Left cardiac atrium (tissue), 4 donors: Measurements from ENCODE around the gene TGFBI. TPM values are rescaled to one million over a fixed set of nuclear protein-coding genes. Genes with fewer than 3 reads are reported as not detected.

ENCODE experiments used
- ATAC-seq, 2 donors: fragments of 200-7000 bp; cut with Tn5 transposase; one replicate each; pipeline ENCODE4 v1.9.1; 2020; ENCODE audit warnings: mild to moderate bottlenecking in 2 of 2, moderate library complexity in 2 of 2
- DNase-seq: peaks from one replicate; pipeline ENCODE4 v3.0.0-alpha.2; 2020
- intact Hi-C, 2 donors: fragments of 100-400 bp; cut with DNase I; formaldehyde crosslinking; loops; one replicate each; pipeline versions ENCODE4 v1.14.1 to v1.15.1; 2022 to 2023
- total RNA-seq, 2 donors: library from RNA; stranded (reverse); fragmentation: NEBNext Ultra II Directional; extraction: Animal tissue kit (Norgen Biotek cat#: 25700); gene quantifications; one replicate each; pipeline ENCODE4 v1.2.1, GENCODE V29; 2021
- donor health status: DM: no; HTN: yes; CAD: no.
- donor health status: DM: no; HTN: yes; CAD: no; lungs with severe emphysema.
- donor health status: DM: yes; HTN: yes; CAD: no.
- donor health status: Dilated cardiomyopathy.

Gene TGFBI
- total RNA-seq, 2 donors from 2014 or later: 79.7 to 130 TPM

GRCh38 chr5:136056771-136057335 is 28.1 kb downstream of the TGFBI start:
- no peak for ATAC-seq
- intact Hi-C loops: no loop called here
- DNase-seq: no peak

GRCh38 chr5:136057401-136058038 is 28.7 kb downstream of the TGFBI start:
- no peak for DNase-seq

GRCh38 chr5:136058039-136058971 is 29.5 kb downstream of the TGFBI start:
- DNase-seq (peak; percentile 74), ATAC-seq (peak; percentile 58 to 89)
- intact Hi-C loops: no loop called here

More at GRCh38 chr5:136057401-136058038, 28.7 kb downstream of the TGFBI start:
- intact Hi-C loops: no loop called here
- no peak for ATAC-seq

GRCh38 chr5:136058972-136059354 is 30.2 kb downstream of the TGFBI start:
- intact Hi-C loops: no loop called here
- no peak for ATAC-seq

GRCh38 chr5:136060963-136061362 is 32.2 kb downstream of the TGFBI start:
- DNase-seq (no peak), ATAC-seq (no peak)
- intact Hi-C loops: loop anchor here in 1 of 2 donors (10.0 kb wide), 3 partner anchors 86 to 116 kb away; no protein-coding TSS in a partner anchor

More at GRCh38 chr5:136058972-136059354, 30.2 kb downstream of the TGFBI start:
- no peak for DNase-seq

- DNase-seq (no peak), ATAC-seq (no peak)
- intact Hi-C loops: loop anchor here (2.0 to 10.0 kb wide), 4 partner anchors 87 to 117 kb away; no protein-coding TSS in a partner anchor
Observed at GRCh38 chr5:136061630-136062365, 33.0 kb downstream of the TGFBI start.

GRCh38 chr5:136062366-136063274 is 33.8 kb downstream of the TGFBI start:
- intact Hi-C loops: loop anchor here (2.0 to 10.0 kb wide), 4 partner anchors 88 to 118 kb away; no protein-coding TSS in a partner anchor
- no peak for DNase-seq
- no peak for ATAC-seq

GRCh38 chr5:136063778-136064465 is 35.1 kb downstream of the TGFBI start:
- intact Hi-C loops: loop anchor here (2.0 to 10.0 kb wide), 4 partner anchors 89 to 119 kb away; no protein-coding TSS in a partner anchor
- ATAC-seq: no peak
- DNase-seq: no peak

GRCh38 chr5:136064510-136064909 is 35.7 kb downstream of the TGFBI start:
- ATAC-seq (peak in 1 of 2 donors; percentile 21), DNase-seq (no peak)
- intact Hi-C loops: loop anchor here in 1 of 2 donors (10.0 kb wide), 3 partner anchors 90 to 120 kb away; no protein-coding TSS in a partner anchor

GRCh38 chr5:136065588-136065987 is 36.8 kb downstream of the TGFBI start:
- DNase-seq (no peak), ATAC-seq (no peak)
- intact Hi-C loops: loop anchor here in 1 of 2 donors (10.0 kb wide), 3 partner anchors 91 to 121 kb away; no protein-coding TSS in a partner anchor

- DNase-seq: peak; percentile 46
- peak; percentile 80 to 83 for ATAC-seq
- intact Hi-C loops: loop anchor here in 1 of 2 donors (10.0 kb wide), 3 partner anchors 92 to 122 kb away; no protein-coding TSS in a partner anchor
Observed at GRCh38 chr5:136066661-136067271, 38.0 kb downstream of the TGFBI start.

GRCh38 chr5:136067422-136067821 is 38.6 kb downstream of the TGFBI start:
- ATAC-seq (no peak), DNase-seq (no peak)
- intact Hi-C loops: loop anchor here in 1 of 2 donors (10.0 kb wide), 3 partner anchors 93 to 123 kb away; no protein-coding TSS in a partner anchor

GRCh38 chr5:136070486-136071285 is 41.9 kb downstream of the TGFBI start:
- DNase-seq: no peak

GRCh38 chr5:136073714-136074529 is 45.1 kb downstream of the TGFBI start:
- DNase-seq (no peak), ATAC-seq (no peak)
- intact Hi-C loops: no loop called here

More at GRCh38 chr5:136070486-136071285, 41.9 kb downstream of the TGFBI start:
- intact Hi-C loops: no loop called here
- ATAC-seq: peak; percentile 22 to 28

GRCh38 chr5:136075466-136075891 is 46.7 kb downstream of the TGFBI start:
- ATAC-seq (no peak), DNase-seq (no peak)
- intact Hi-C loops: no loop called here
